ENCODE data around the gene PSPH.
A peak's percentile ranks its signal among the peaks of the same experiment; 100 is the strongest.
"Not testable (repeated sequence)": the region's sequence is repeated elsewhere in the genome, so short reads cannot be mapped to it uniquely, and the experiment has no call there.

Gene PSPH

DNA sequence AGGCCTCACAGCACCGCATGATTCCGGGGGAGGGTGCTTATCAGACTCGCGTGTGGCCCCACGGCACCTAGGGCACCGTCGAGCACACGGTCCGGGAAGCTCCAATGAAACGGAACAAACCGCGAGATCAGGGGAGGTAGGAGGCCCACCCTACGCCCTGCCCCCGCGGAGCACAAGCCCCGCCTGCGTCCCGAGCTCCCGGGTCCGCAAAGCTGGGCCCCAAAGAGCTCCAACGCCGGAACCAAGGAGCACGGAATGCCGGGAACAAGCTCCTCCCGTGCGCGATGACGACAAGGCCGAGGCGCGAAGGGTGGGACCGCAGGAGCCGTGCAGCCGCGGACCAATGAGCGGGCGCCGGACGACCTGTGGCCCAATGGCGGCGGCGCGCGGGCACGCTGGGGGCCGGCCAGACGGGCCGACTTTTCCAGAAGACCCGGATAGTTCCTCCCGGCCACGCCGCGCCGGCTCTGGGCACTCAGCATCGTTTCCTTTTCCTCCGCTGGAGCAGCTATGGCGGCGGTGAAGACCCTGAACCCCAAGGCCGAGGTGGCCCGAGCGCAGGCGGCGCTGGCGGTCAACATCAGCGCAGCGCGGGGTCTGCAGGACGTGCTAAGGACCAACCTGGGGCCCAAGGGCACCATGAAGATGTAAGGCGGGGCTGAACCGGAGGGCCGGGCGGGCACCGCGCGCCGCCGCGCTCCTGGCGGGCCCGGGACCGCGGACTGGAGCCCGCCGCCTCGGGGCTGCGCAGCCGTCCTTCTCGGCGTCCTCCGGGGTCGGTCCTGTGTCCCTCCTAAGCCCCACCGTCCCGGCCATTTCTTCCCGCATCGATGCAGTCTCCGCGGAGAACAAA is at the start of gene PSPH, which contains the start of gene CCT6A:
TSS of gene PSPH (minus strand) at position 106 of the 853 bp plus-strand sequence. CDS start 30,232 bp downstream, outside the sequence.
TSS of gene CCT6A (plus strand) at position 427 of the 853 bp plus-strand sequence. CDS start at position 511, 84 bp downstream.
- DNase-seq: peak; percentile 96

DNA sequence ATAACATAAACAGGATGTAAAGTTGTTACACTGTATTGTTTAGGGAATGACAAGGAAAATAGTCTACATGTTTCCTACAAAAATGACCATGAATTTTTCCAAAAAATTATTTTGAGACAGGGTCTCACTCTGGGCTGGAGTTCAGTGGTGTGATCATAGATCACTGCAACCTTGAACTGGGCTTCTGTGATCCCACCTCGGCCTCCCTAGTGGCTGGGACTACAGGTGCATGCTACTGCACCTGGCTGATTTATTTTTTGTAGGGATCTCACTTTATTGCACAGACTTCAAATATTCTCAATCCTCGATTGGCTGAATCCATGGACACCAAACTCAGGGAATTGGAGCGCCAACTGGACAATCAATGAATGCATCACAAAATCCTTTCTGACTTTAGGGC is 48.4 kb upstream of the PSPH start:
- DNase-seq: no peak

DNA sequence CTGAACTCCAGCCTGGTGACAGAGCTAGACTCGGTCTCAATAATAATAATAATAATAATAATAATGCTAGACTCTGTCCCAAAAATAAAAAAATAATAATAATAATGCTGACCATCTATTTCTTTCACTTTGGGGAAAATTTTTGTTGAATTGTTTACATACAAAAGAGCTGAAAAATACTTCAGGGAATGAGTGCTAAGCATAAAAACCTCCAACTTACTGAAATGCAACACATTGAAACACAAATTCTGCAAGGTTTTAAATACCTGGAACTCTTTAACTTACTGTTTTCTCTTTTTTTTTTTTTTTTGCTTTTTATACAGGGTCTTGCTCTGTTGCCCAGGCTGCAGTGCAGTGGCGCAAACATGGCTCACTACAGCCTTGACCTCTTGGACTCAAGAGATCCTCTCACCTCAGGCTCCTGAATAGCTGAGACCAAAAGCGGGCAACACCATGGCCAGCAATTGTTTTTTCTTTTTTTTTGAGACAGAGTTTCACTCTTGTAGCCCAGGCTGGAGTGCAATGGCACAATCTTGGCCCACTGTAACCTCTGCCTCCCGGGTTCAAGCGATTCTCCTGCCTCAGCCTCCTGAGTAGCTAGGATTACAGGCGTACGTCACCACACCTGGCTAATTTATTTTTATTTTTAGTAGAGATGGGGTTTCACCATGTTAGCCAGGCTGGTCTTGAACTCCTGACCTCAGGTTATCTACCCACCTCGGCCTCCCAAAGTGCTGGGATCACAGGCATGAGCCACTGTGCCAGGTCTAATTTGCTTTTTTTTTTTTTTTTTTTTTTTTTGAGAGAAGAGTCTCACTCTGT is 47.2 kb upstream of the PSPH start:
- not testable (repeated sequence) for DNase-seq

DNA sequence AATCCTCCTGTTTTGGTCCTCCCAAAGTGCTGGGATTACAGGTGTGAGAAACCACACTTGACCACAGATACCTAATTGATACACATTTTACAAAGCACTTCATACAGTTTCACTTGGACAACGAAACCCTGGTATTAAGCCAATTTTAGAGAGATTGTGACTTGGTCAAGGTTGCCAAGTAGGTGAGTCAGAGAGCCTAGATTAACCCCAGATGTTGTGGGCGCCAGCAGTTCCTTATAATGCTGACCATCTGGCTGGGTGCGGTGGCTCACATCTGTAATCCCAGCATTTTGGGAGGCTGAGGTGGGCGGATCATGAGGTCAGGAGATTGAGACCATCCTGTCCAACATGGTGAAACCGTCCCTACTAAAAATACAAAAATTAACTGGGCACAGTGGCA is 46.5 kb upstream of the PSPH start:
- no peak for DNase-seq

DNA sequence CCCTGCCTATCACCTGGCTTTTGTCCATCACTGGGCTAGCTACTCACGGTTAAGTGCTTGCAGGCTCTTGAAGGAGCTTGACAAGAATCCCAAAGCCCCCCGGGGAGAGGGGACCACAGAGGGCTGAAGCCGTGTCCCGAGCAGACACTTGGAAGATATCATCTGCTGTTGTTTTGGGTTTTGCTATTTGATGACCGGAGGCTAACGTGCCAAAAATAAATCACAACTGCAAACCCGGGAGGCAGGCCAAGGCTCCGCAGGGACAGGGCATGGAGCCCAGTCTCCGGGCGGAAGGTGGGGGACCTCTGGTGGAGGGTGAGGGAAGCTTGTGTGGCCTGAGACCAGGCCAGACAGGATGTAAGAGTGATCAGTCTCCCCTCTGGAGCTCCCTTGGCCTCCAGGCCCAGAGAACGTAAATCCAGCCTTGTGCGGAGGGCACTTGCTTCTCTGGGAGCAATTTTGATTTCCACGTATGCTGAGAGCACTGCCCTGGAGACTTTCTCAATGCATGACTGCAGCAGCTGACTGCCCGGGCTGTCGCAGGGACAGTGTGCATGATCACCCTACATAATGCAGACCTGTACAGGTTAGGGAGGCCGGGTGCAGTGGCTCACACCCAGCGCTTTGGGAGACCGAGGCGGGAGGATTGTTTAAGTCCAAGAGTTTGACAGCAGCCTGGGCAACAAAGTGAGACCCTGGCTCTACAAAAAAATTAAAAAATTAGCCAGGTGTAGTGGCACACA is 41.7 kb upstream of the PSPH start, which contains the start of gene PHKG1:
TSS of gene PHKG1 (minus strand) at position 164 of the 743 bp plus-strand sequence. CDS start 4,011 bp downstream, outside the sequence.
- DNase-seq: no peak

GRCh38 chr7:56092388-56092787 is 41.1 kb upstream of the PSPH start:
- DNase-seq: not testable (repeated sequence)

DNA sequence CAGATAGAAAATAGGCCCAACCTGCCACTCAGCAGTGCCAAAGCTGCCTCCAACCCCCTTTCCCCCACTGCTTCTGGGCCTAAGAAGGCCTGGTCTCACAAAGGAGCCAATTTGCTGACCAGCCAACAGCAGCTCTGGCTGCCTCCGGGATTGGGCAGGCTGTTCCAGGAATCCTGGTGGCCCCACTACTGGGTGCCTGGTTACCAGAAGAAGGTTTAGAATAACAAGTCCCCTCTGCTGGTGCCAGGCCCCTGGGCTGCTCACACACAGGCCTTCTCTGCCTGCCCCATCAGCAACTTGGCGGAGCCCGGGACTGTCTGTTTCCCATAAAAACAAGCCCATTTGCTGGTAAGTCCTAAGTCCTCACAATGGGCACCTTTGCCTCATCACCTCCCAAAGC is 40.3 kb upstream of the PSPH start:
- DNase-seq: no peak

GRCh38 chr7:56087445-56087844 is 36.2 kb upstream of the PSPH start:
- no peak for DNase-seq

GRCh38 chr7:56086761-56087160 is 35.5 kb upstream of the PSPH start:
- no peak for DNase-seq

GRCh38 chr7:56083150-56083785 is 32.0 kb upstream of the PSPH start:
- no peak for DNase-seq

DNA sequence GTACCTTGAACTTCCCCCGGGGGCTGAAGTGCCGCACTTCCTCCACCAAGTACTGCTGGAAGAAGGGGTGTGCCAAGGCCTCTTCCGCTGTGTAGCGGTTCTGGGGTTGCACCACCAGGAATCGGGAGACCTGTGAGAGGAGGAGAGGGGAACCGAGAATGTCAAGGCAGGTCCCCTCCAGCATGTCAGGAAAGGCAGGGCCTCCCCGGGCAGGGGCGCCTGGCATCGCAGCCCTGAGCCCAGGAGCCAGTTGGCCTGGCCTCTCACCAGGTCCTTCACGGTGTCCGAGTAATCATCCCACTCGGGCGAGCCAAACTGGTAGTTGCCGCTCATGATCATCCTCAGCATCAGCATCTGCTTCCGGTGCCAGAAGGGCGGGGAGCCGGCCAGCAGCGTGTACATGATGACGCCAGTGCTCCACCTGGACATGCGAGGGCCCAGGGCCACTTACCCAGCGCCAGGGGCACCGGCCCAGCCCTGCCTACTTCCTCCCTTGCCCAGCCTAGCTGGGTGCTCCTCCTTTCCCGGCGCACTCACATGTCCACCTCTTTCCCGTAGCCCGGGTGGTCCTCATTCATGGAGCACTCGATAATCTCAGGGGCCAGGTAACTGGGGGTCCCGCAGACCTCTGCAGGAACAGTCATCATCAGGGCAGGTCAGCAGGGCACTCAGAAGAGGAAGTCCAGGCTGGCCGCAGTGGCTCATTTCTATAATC is 30.5 kb upstream of the PSPH start:
- no peak for DNase-seq

DNA sequence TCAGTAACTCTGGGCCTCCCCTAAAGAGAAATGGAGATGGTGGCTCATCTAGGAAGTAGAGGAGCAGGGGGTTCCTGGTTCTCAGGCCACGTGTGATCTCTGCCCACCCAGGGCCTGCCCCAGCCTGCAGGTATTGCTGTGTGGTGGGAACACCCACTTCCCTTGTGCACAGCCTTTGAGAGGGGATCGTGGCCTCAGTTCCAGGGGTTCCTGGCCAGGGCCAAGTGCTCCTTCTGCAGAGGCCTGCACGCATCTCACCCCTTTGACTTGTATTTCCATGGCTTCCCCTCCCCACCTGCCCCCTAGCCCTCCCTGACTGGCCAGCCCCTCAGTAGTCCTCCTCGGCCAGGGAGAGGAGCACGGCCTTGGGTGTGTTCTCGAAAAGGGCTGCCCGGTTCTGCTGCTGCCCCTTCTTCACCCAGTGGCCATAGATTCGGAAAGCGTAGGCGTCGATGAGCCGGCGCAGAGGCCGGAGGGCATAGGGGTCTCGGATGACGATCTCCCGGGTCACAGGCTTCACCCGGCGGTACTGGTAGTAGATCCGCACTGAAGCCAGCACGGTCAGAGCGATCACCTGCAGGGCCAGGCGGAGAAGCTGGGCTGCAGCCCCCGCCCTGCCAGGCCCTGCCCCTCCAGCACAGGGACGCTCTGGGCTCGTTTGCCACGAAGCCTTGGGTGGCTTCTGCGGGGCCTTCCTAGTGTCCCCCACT is 29.6 kb upstream of the PSPH start:
- DNase-seq: not testable (repeated sequence)

- DNase-seq: no peak
Measured at GRCh38 chr7:56079450-56080185, 28.4 kb upstream of the PSPH start.

- no peak for DNase-seq
Measured at GRCh38 chr7:56078196-56078595, 27.0 kb upstream of the PSPH start.

DNA sequence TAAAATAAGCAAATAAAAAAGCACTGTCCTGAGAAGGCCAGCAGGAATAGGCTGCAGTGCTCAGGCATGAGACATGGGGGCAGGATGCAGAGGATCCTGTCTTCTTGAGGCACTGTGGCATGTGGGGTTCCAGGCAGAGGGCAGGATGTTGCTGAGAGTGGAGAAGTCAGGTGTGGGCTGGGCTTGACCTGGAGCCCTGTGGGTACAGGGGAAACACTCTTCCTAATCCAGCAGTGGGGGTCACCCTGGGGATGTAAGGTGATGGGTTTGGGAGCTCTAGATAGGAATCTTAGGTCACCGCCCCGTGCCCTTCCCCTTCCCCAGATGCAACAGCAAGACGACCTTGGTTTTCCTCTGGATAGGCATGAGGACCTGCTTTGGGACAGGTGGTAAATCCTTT is 26.4 kb upstream of the PSPH start:
- DNase-seq: no peak

DNA sequence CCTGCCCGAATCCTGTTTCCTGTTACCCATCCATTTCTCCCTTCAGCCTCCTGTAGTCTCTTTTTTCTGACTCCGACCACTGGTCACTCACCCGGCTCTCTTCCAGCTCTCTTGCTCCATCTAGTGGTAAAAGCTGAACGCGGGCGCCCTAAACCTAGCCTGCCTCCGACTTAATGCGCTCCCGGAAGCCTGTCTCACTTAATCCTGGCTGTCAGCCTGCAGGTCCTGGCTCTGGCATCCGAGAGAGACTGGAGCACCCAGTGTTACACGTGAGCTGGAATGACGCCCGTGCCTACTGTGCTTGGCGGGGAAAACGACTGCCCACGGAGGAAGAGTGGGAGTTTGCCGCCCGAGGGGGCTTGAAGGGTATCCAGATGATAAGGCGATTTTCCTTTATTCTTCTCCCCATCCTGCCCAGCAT is 23.1 kb upstream of the PSPH start:
- DNase-seq: peak; percentile 86

- not testable (repeated sequence) for DNase-seq
Measured at GRCh38 chr7:56066376-56066775, 15.1 kb upstream of the PSPH start.

DNA sequence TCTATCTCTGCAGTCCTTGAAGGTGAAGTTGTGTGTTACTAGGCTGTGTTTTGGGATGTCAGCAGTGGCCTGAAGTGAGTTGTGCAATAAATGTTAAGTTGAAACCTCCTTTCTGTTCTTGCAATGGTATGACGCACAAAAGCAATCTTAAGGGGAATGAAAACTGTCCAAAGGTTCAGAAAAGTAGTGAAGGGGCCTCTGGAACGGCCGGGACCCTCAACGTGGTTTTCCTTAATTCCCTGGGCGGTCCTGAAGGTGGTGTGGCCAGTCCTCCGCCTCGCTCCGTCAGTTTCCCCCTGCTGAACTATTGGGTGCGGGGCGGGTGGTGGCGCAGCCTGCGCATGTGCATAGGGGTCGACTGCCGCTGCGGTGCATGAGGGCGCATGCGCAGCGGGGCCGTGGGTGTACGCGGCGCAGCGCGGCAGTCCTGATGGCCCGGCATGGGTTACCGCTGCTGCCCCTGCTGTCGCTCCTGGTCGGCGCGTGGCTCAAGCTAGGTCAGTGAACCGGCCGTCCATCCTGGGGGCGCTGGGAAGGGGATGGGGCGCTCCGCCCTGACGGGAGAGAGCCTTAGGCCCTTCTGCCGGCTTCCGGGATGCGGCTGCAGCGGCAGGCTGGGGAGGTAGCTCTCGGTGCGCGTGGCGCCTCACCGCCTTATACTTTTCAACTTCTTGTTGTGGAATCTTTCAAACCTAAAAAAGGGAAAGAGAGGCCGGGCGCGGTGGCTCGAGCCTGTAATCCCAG is 12.8 kb upstream of the PSPH start, which contains the start of gene SUMF2:
TSS of gene SUMF2 (plus strand) at position 405 of the 744 bp plus-strand sequence. CDS start at position 431, 26 bp downstream.
- DNase-seq: peak; percentile 95

DNA sequence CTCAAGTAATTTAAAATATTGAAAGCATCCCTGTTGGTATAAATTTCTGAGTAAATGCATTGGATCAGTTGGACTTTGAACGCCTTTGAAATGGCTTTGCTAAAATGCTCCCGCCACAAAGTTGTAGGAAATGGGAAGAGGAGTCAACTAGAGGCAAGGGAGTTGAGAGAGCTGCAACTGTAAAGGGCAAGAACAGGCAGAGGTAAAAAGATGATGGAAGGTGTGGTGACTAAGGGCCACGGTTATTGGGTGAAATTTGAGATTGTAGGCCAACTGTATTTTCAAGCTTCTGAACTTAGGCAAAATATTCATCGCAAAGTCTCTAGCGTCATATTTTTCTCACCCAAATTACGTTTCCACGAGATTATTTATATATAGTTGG is 12.2 kb upstream of the PSPH start:
- DNase-seq: no peak
